MCF 10A (cell line): ENCODE data around the gene GATA6. TPM values are rescaled to one million over a fixed set of nuclear protein-coding genes. Genes with fewer than 3 reads are reported as not detected.

Source experiments
- BruUV-seq: library from RNA; stranded (reverse); fragments of 400-500 nt; replicated peaks from 2 replicates; lab custom pipeline; 2021; lab: Mats Ljungman, UMichigan
- CTCF ChIA-PET: fragments of 300-600 bp; sonication (Branson Sonifier 250); formaldehyde crosslinking; extraction: SDS; loops from one replicate; lab custom pipeline; 2021; ENCODE audit warnings: antibody characterized with exemption, inconsistent platforms; lab: Yijun Ruan, JAX
- POLR2A ChIA-PET: fragments of 300-600, 350-650 bp; sonication (Branson Sonifier 250); formaldehyde crosslinking; extraction: SDS; loops from one replicate; lab custom pipeline; 2020; ENCODE audit warnings: antibody characterized with exemption, inconsistent platforms; lab: Yijun Ruan, JAX
- DNase-seq: peaks from one replicate; pipeline ENCODE4 v3.0.0-alpha.2; 2018; ENCODE audit not compliant: unreplicated experiment
- H3K27ac Mint-ChIP-seq: one replicate; pipeline ENCODE4 v1.8.0; 2022; ENCODE audit warnings: mild to moderate bottlenecking, low read depth, mixed read lengths; ENCODE audit not compliant: unreplicated experiment
- H3K27me3 Mint-ChIP-seq: one replicate; pipeline ENCODE4 v1.8.0; 2022; ENCODE audit warnings: mixed read lengths; ENCODE audit not compliant: insufficient read depth, unreplicated experiment
- H3K36me3 Mint-ChIP-seq: one replicate; pipeline ENCODE4 v1.8.0; 2022; ENCODE audit warnings: mild to moderate bottlenecking, moderate library complexity, mixed read lengths; ENCODE audit not compliant: insufficient read depth, unreplicated experiment
- H3K4me1 Mint-ChIP-seq: one replicate; pipeline ENCODE4 v1.8.0; 2022; ENCODE audit warnings: mixed read lengths; ENCODE audit not compliant: insufficient read depth, unreplicated experiment
- H3K4me3 Mint-ChIP-seq: one replicate; pipeline ENCODE4 v1.8.0; 2022; ENCODE audit warnings: mild to moderate bottlenecking, moderate library complexity, mixed read lengths; ENCODE audit not compliant: unreplicated experiment
- H3K9me3 Mint-ChIP-seq: one replicate; pipeline ENCODE4 v1.8.0; 2022; ENCODE audit warnings: mixed read lengths; ENCODE audit not compliant: unreplicated experiment
- intact Hi-C: fragments of 100-400 bp; cut with micrococcal nuclease; formaldehyde crosslinking; loops from 2 replicates; pipeline ENCODE4 v1.14.1; 2022
- total RNA-seq: library from RNA; stranded (reverse); gene quantifications from 2 replicates; pipeline ENCODE4 v1.2.3, GENCODE V29; 2022
- TF ChIP-seq, protein P1 (sequence below): fragments of 200-600 bp; IDR thresholded peaks from one replicate; pipeline ENCODE4 v1.8.0; 2022; ENCODE audit warnings: antibody characterized with exemption, mild to moderate bottlenecking; ENCODE audit not compliant: unreplicated experiment

The GATA6 gene
- total RNA-seq, 1 experiment from 2014 or later, result 6.7 TPM

DNA sequence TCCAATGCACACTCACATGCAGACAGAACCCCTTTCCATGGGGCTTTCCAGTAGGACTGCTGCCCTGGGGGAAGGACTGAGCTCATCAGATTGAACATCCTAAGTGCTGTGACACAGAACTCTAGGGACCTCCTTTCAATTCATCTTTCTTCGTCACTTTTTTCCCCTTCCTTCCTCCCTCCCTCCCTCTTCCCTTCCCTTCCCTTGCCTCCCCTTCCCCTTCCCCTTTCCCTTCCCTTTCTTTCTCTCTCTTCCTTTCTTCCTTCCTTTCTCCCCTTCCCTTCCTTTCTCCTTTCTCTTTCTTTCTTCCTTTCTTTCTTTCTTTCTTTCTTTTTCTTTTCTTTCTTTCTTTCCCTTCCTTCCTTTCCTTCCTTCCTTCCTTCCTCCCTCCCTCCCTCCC, 39.6 kb upstream of the GATA6 start:
- Mint-ChIP-seq H3K9me3 (no peaks in the 10 kb centered on the region), H3K27ac (no peak overlapping the region), H3K4me1 (no peaks in the 10 kb centered on the region), H3K36me3 (no peaks in the 10 kb centered on the region), H3K4me3 (no peak overlapping the region), H3K27me3 (no peaks in the 10 kb centered on the region)
- TF ChIP-seq, protein P1, sequence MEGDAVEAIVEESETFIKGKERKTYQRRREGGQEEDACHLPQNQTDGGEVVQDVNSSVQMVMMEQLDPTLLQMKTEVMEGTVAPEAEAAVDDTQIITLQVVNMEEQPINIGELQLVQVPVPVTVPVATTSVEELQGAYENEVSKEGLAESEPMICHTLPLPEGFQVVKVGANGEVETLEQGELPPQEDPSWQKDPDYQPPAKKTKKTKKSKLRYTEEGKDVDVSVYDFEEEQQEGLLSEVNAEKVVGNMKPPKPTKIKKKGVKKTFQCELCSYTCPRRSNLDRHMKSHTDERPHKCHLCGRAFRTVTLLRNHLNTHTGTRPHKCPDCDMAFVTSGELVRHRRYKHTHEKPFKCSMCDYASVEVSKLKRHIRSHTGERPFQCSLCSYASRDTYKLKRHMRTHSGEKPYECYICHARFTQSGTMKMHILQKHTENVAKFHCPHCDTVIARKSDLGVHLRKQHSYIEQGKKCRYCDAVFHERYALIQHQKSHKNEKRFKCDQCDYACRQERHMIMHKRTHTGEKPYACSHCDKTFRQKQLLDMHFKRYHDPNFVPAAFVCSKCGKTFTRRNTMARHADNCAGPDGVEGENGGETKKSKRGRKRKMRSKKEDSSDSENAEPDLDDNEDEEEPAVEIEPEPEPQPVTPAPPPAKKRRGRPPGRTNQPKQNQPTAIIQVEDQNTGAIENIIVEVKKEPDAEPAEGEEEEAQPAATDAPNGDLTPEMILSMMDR, result no peak
- no peak for DNase-seq
- intact Hi-C loops, result no loop called here
- BruUV-seq, result no TSS peak
- CTCF ChIA-PET, result interaction anchor here (0.7 kb wide), 1 partner anchor 174 kb away, joined by 3 read pairs; no protein-coding TSS in a partner anchor
- POLR2A ChIA-PET, result no interaction called here

- no peaks in the 10 kb centered on the region for H3K36me3 Mint-ChIP-seq
- TF ChIP-seq, protein P1, result no peak
- H3K4me3 Mint-ChIP-seq, result no peak overlapping the region
- no peak for DNase-seq
- H3K4me1 Mint-ChIP-seq, result peaks cover 11% of the 10 kb centered on the region
- no peaks in the 10 kb centered on the region for H3K27me3 Mint-ChIP-seq
- no peak overlapping the region for H3K27ac Mint-ChIP-seq
- no TSS peak for BruUV-seq
- H3K9me3 Mint-ChIP-seq, result no peaks in the 10 kb centered on the region
- intact Hi-C loops, result no loop called here
- CTCF ChIA-PET, result no interaction called here
- POLR2A ChIA-PET, result no interaction called here
Measured at GRCh38 chr18:22132258-22132657, 37.1 kb upstream of the GATA6 start.

- BruUV-seq, result no TSS peak
- Mint-ChIP-seq H3K36me3 (no peaks in the 10 kb centered on the region), H3K27me3 (no peaks in the 10 kb centered on the region), H3K4me1 (peaks cover 11% of the 10 kb centered on the region), H3K9me3 (no peaks in the 10 kb centered on the region), H3K27ac (no peak overlapping the region), H3K4me3 (no peak overlapping the region)
- POLR2A ChIA-PET, result no interaction called here
- TF ChIP-seq, protein P1, result no peak
- intact Hi-C loops, result no loop called here
- CTCF ChIA-PET, result no interaction called here
- DNase-seq, result no peak
Measured at GRCh38 chr18:22132763-22133162, 36.6 kb upstream of the GATA6 start.

DNA sequence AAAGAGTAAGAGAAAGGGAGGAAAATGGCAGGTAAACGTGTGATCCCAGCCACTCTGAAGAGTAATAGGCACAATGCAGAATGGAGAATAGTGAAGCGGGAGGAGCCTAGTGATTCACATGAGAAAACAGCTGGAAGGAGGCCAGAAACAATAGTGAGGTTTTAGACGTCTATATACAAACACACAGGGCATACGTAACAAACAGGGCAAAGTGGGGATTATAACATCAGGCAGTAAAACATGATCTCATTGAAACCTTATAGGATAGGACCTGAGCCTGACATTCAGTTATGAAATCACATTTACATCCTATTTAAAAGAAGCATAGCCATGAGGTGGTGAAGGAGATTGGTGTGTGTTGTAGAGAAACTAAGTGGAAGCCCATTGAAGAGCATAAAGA, 33.0 kb upstream of the GATA6 start:
- no peak overlapping the region for H3K27ac Mint-ChIP-seq
- ChIA-PET POLR2A (no interaction called here), CTCF (interaction anchor here (0.5 kb wide), 1 partner anchor 432 kb away, joined by 3 read pairs; no protein-coding TSS in a partner anchor)
- peaks cover 11% of the 10 kb centered on the region for H3K4me1 Mint-ChIP-seq
- DNase-seq, result peak; percentile 85
- H3K27me3 Mint-ChIP-seq, result no peaks in the 10 kb centered on the region
- H3K9me3 Mint-ChIP-seq, result no peaks in the 10 kb centered on the region
- TF ChIP-seq, protein P1, result no peak
- no peaks in the 10 kb centered on the region for H3K36me3 Mint-ChIP-seq
- no TSS peak for BruUV-seq
- no peak overlapping the region for H3K4me3 Mint-ChIP-seq
- intact Hi-C loops, result no loop called here
